Cardiac fibroblast (primary cell): ENCODE measurements around the gene ANKRD28.
A peak's percentile ranks its signal among the peaks of the same experiment; 100 is the strongest.
"Not testable (repeated sequence)": the region's sequence is repeated elsewhere in the genome, so short reads cannot be mapped to it uniquely, and the experiment has no call there.

Experiments
- DNase-seq, 2 donors: peaks; one replicate each; pipeline versions ENCODE4 v3.0.0 to v3.0.0-alpha.2; 2010; ENCODE audit warnings: low read depth in 2 of 2
- H3K4me3 ChIP-seq, 2 donors: replicated peaks in 1 of 2; 1 replicate in 1 of 2; 2 replicates in 1 of 2; pipeline ENCODE4 v1.5.1; 2011; ENCODE audit warnings: low read depth in 2 of 2, low read length in 2 of 2, mild to moderate bottlenecking in 2 of 2, moderate library complexity in 1 of 2
- CTCF ChIP-seq: IDR thresholded peaks from one replicate; pipeline ENCODE4 v1.5.1; 2011; ENCODE audit warnings: low read depth, mild to moderate bottlenecking, low read length, inconsistent platforms

Gene ANKRD28

GRCh38 chr3:15797642-15798303 lies at the start of gene ANKRD28:
Gene ANKRD28 (minus strand): TSS chr3:15797979. CDS start chr3:15796521, 1,458 bp downstream.
- TF ChIP-seq CTCF: peak; percentile 25
- DNase-seq: peak; percentile 97 to 98
- peak within 1 kb of the TSS; percentile 62 to 66 for H3K4me3 ChIP-seq

GRCh38 chr3:15847239-15847638 lies 49.5 kb upstream of the ANKRD28 start:
- no peak for TF ChIP-seq CTCF
- no peak for DNase-seq
- no peak overlapping the region for H3K4me3 ChIP-seq

GRCh38 chr3:15846606-15847005 lies 48.8 kb upstream of the ANKRD28 start:
- no peak for DNase-seq
- no peak for TF ChIP-seq CTCF
- H3K4me3 ChIP-seq: no peak overlapping the region

GRCh38 chr3:15845475-15845874 lies 47.7 kb upstream of the ANKRD28 start:
- DNase-seq: no peak
- no peak for TF ChIP-seq CTCF
- no peak overlapping the region for H3K4me3 ChIP-seq

DNA sequence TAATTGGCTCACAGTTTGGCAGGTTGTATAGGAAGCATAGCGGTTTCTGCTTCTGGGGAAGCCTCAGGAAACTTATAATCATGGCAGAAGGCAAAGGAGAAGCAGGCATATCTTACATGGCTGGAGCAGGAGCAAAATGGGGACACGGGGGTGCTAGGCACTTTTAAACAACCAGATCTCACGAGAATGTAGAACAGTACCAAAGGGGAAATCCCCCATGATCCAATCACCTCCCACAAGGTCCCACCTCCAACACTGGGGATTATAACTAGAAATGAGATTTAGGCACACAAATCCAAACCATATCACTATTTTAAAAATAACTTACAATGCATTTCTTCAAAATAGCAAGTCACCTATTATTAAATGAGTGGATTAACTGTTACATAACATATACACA lies 47.1 kb upstream of the ANKRD28 start:
- H3K4me3 ChIP-seq: no peak overlapping the region
- no peak for TF ChIP-seq CTCF
- no peak for DNase-seq

DNA sequence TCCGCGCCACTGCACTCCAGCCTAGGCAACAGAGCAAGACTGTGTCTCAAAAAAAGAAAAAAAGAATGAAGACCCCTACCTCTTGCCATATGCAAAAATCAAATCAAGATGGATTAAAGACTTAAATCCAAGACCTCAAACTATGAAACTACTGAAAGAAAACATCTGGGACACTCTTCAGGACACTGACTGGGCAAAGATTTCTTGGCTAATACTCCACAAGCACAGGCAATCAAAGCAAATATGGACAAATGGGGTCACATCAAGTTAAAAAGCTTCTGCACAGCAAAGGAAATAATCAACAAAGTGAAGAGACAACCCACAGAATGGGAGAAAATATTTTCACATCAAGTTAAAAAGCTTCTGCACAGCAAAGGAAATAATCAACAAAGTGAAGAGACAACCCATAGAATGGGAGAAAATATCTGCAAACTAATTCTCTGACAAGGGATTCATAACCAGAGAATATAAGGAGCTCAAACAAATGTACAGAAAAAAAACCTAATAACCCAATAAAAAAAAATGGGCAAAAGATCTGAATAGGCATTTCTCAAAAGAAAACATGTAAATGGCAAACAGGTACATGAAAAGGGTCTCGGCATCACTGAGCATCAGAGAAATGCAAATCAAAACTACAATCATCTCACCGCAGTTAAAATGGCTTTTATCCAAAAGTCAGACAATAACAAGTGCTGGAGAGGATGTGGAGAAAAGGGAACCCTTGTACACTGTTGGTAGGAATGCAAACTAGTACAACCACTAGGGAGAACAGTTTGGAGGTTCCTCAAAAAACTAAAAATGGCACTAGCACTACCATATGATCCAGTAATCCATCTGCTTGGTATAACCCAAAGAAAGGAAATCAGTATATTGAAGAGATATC lies 43.6 kb upstream of the ANKRD28 start:
- not testable (repeated sequence) for DNase-seq, H3K4me3 ChIP-seq

GRCh38 chr3:15839568-15839967 lies 41.8 kb upstream of the ANKRD28 start:
- no peak for TF ChIP-seq CTCF
- no peak for DNase-seq
- no peak overlapping the region for H3K4me3 ChIP-seq
